Measurements from ENCODE around the gene SSBP2. TPM values are rescaled to one million over a fixed set of nuclear protein-coding genes. Genes with fewer than 3 reads are reported as not detected.

Gene SSBP2
- total and polyA plus RNA-seq, 2 of the 8 experiments (the other 6 are each of a cell fraction or from before 2014, with no cell fraction given) = 21.5 to 36.2 TPM

DNA sequence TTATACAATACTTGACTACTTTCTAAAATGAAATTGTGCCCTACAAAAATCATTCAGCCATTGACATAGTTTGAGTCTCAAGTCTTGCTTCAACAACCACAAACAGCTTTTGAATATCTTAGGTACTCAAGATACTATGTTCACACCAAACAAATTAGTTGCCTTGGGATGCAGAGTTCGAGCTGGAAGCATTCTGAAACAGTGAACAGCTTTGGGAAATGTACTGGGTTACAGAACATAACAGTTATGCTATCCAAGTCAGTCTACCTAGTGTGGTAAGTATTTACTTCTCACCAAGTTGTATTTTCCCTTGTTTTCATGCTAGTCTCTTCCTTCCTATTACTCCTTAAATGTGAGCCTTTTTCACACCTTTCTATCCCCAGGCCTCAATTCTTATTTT is 143.2 kb downstream of the SSBP2 start (continued):
- no peak for TF ChIP-seq GTF2F1 (IDR thresholded peaks at IDR 0.05; ENCODE audit: borderline replicate concordance, low read depth, low read length)
- no peak for TF ChIP-seq TCF12 (IDR thresholded peaks at IDR 0.05; ENCODE audit: low read depth, low read length)
- TF ChIP-seq, protein P1, sequence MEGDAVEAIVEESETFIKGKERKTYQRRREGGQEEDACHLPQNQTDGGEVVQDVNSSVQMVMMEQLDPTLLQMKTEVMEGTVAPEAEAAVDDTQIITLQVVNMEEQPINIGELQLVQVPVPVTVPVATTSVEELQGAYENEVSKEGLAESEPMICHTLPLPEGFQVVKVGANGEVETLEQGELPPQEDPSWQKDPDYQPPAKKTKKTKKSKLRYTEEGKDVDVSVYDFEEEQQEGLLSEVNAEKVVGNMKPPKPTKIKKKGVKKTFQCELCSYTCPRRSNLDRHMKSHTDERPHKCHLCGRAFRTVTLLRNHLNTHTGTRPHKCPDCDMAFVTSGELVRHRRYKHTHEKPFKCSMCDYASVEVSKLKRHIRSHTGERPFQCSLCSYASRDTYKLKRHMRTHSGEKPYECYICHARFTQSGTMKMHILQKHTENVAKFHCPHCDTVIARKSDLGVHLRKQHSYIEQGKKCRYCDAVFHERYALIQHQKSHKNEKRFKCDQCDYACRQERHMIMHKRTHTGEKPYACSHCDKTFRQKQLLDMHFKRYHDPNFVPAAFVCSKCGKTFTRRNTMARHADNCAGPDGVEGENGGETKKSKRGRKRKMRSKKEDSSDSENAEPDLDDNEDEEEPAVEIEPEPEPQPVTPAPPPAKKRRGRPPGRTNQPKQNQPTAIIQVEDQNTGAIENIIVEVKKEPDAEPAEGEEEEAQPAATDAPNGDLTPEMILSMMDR (IDR thresholded peaks at IDR 0.05; ENCODE audit: control extremely low read depth in 1 of 3, insufficient read depth in 1 of 3, low read depth in 1 of 3, low read length in 3 of 3) = no peak
